H1 (cell line): ENCODE data around the gene TBR1. TPM values are rescaled to one million over a fixed set of nuclear protein-coding genes. Genes with fewer than 3 reads are reported as not detected.

Experiments
- ATF2 ChIP-seq: IDR thresholded peaks from 2 replicates; pipeline ENCODE4 v1.6.1; 2012; ENCODE audit warnings: low read length, inconsistent platforms
- CHD1 ChIP-seq: IDR thresholded peaks from 2 replicates; pipeline ENCODE4 v1.6.1; 2012; ENCODE audit warnings: low read depth, low read length, improper control_type of control experiment
- CTBP2 ChIP-seq: IDR thresholded peaks from 2 replicates; pipeline ENCODE4 v1.7.0; 2011; ENCODE audit warnings: borderline replicate concordance, mild to moderate bottlenecking, moderate library complexity, mixed read lengths, low read length; ENCODE audit not compliant: insufficient read depth, insufficient read length
- EP300 ChIP-seq, 2 experiments: IDR thresholded peaks; 1 replicate in 1 of 2; 2 replicates in 1 of 2; pipeline ENCODE4 v1.6.1; 2011 to 2012; ENCODE audit warnings: low read depth in 2 of 2, low read length in 2 of 2, mild to moderate bottlenecking in 2 of 2, borderline replicate concordance in 1 of 2, inconsistent platforms in 1 of 2, moderate library complexity in 1 of 2
- GABPA ChIP-seq: IDR thresholded peaks from 2 replicates; pipeline ENCODE4 v1.6.1; 2011; ENCODE audit warnings: mild to moderate bottlenecking, low read length, moderate library complexity, borderline replicate concordance; ENCODE audit not compliant: insufficient read depth
- HDAC6 ChIP-seq: IDR thresholded peaks from one replicate; pipeline ENCODE4 v1.7.1; 2012; ENCODE audit warnings: low read depth, mild to moderate bottlenecking, inconsistent platforms, low read length, moderate library complexity
- MAX ChIP-seq: IDR thresholded peaks from 2 replicates; pipeline ENCODE4 v1.6.1; 2012; ENCODE audit warnings: inconsistent platforms
- NANOG ChIP-seq: IDR thresholded peaks from 2 replicates; pipeline ENCODE4 v1.6.1; 2011; ENCODE audit warnings: low read length, low read depth, mild to moderate bottlenecking, inconsistent platforms; ENCODE audit not compliant: insufficient read depth, poor library complexity, severe bottlenecking
- POU5F1 ChIP-seq: IDR thresholded peaks from 2 replicates; pipeline ENCODE4 v1.6.1; 2011; ENCODE audit warnings: low read depth, mild to moderate bottlenecking, low read length, moderate library complexity
- RBBP5 ChIP-seq: IDR thresholded peaks from 2 replicates; pipeline ENCODE4 v1.7.1; 2012; ENCODE audit warnings: low read depth, mild to moderate bottlenecking, inconsistent platforms, low read length, moderate library complexity, borderline replicate concordance
- RFX5 ChIP-seq: IDR thresholded peaks from 2 replicates; pipeline ENCODE4 v1.6.1; 2011; ENCODE audit warnings: low read depth, low read length, improper control_type of control experiment, borderline replicate concordance
- SIN3A ChIP-seq, 2 experiments: IDR thresholded peaks in 1 of 2; conservative IDR thresholded peaks in 1 of 2; 2 replicates each; pipeline ENCODE4 v1.6.1; 2011 to 2012; ENCODE audit warnings: low read length in 2 of 2, improper control_type of control experiment in 1 of 2, low read depth in 1 of 2, mild to moderate bottlenecking in 1 of 2
- SUZ12 ChIP-seq: fragments of 200-600 bp; sonication (generic); IDR thresholded peaks from 2 replicates; pipeline ENCODE4 v1.6.1; 2012; ENCODE audit warnings: mild to moderate bottlenecking, inconsistent platforms, low read length, moderate library complexity, mixed read lengths
- TAF1 ChIP-seq: IDR thresholded peaks from 2 replicates; pipeline ENCODE4 v1.6.1; 2011; ENCODE audit warnings: mild to moderate bottlenecking, low read depth, low read length
- TCF12 ChIP-seq: IDR thresholded peaks from 2 replicates; pipeline ENCODE4 v1.6.1; 2011; ENCODE audit warnings: low read depth, mild to moderate bottlenecking, low read length
- polyA plus RNA-seq, 7 experiments: library from polyadenylated mRNA; depleted of rRNA in 3 of 7; stranded (reverse) in 5 of 7; unstranded in 2 of 7; fragments of >200 nt in 5 of 7; fragments of 200-250 nt in 2 of 7; gene quantifications; 1 replicate in 5 of 7; 2 replicates in 1 of 7; 4 replicates in 1 of 7; pipeline versions ENCODE4 v1.2.1 to v1.2.3, GENCODE V29; 2011 to 2013; ENCODE audit warnings: missing spikeins in 2 of 7, mixed read lengths in 2 of 7
- total RNA-seq: library from RNA; stranded (reverse); fragmentation: NEBNext Ultra II Directional; extraction: Animal tissue kit (Norgen Biotek cat#: 25700); gene quantifications from 2 replicates; pipeline ENCODE4 v1.2.1, GENCODE V29; 2021
- TF ChIP-seq, protein P1 (sequence below): IDR thresholded peaks from 2 replicates; pipeline ENCODE4 v1.6.1; 2012; ENCODE audit warnings: inconsistent platforms
- TF ChIP-seq, protein P2 (sequence below): IDR thresholded peaks from 2 replicates; pipeline ENCODE4 v1.6.1; 2011; ENCODE audit warnings: low read depth, mild to moderate bottlenecking, low read length; ENCODE audit not compliant: insufficient read depth

Gene TBR1
- total and polyA plus RNA-seq, 2 of the 8 experiments (the other 6 are each of a cell fraction or from before 2014, with no cell fraction given), result not detected

DNA sequence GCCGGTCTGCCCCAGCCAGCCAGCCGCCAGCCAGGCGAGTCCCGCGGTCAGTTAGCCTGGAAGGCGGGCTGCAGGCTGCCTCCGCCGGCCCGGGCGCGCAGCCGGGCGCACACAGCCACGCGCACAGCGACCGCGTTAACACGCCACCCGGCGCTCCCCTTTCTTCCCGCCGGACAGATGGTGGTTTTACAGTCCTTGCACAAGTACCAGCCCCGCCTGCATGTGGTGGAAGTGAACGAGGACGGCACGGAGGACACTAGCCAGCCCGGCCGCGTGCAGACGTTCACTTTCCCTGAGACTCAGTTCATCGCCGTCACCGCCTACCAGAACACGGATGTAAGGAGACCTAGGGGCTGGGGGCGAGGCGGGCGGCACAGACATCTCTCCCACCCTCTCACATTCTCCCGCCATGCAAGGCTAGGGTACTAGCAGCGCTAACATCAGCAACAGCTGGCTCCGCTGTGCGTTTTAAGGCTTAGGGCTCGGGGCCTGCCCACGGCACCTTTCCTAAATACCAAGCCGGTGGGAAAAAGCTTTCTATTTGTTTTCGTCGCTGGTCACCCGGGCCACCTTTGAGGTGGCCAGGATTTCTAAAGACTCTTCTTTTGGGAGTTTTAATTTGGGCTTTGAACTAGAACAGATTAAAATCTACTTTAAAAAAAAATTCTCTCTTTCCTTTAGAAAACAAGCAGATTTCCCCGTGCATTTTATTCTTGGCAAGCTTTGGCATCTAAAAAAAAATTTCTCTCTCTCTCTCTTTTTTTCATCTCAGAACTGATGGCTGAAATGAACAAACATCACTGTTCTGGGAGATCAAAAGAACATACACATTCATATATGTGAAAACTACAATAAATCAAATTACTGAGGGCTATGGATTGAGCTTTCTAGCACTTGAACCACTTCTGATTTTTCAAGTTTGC, 2.9 kb downstream of the TBR1 start (continued):
- no peak for TF ChIP-seq POU5F1
- TF ChIP-seq CHD1, result no peak
- 0 out of 4 replicates have a peak, but pooled peaks of 1 of the 2 experiments have one; percentile 21 for TF ChIP-seq SIN3A (conservative IDR thresholded peaks at IDR 0.05 in 1 of 2, IDR thresholded peaks at IDR 0.05 in 1 of 2; ENCODE audit: low read depth in 1 of 2, low read length in 2 of 2)
- TF ChIP-seq MAX, result peak; percentile 92
- TF ChIP-seq, protein P1, sequence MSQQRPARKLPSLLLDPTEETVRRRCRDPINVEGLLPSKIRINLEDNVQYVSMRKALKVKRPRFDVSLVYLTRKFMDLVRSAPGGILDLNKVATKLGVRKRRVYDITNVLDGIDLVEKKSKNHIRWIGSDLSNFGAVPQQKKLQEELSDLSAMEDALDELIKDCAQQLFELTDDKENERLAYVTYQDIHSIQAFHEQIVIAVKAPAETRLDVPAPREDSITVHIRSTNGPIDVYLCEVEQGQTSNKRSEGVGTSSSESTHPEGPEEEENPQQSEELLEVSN, result peak; percentile 91
- TF ChIP-seq TCF12, result 0 out of 2 replicates have a peak, but pooled peaks have one; percentile 12
- no peak for TF ChIP-seq RBBP5
- TF ChIP-seq ATF2, result no peak
- TF ChIP-seq SUZ12, result peak; percentile 99
- TF ChIP-seq HDAC6, result no peak
- TF ChIP-seq, protein P2, sequence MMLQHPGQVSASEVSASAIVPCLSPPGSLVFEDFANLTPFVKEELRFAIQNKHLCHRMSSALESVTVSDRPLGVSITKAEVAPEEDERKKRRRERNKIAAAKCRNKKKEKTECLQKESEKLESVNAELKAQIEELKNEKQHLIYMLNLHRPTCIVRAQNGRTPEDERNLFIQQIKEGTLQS, result no peak
- no peak for TF ChIP-seq EP300 (IDR thresholded peaks at IDR 0.05; ENCODE audit: borderline replicate concordance in 1 of 2, low read depth in 2 of 2, low read length in 2 of 2)
- TF ChIP-seq NANOG, result no peak
- TF ChIP-seq TAF1, result no peak
- TF ChIP-seq CTBP2, result peak; percentile 91
- TF ChIP-seq RFX5, result no peak
- TF ChIP-seq GABPA, result no peak
